Thyroid gland (tissue), 4 donors: ENCODE results near the gene L2HGDH. TPM values are rescaled to one million over a fixed set of nuclear protein-coding genes. Genes with fewer than 3 reads are reported as not detected.
A peak's percentile ranks its signal among the peaks of the same experiment; 100 is the strongest.

Experiments
- DNase-seq, 2 donors: peaks; one replicate each; pipeline ENCODE4 v3.0.0-alpha.2; 2019
- H3K27ac ChIP-seq, 3 donors: fragments of 200-600 bp; sonication (generic); 1 replicate in 2 of 3; 2 replicates in 1 of 3; pipeline ENCODE4 v1.5.1; 2016 to 2019; ENCODE audit warnings: mild to moderate bottlenecking in 1 of 3, moderate library complexity in 1 of 3
- H3K27me3 ChIP-seq: fragments of 200-600 bp; sonication (generic); one replicate; pipeline ENCODE4 v1.5.1; 2019
- H3K36me3 ChIP-seq, 2 donors: fragments of 200-600 bp; sonication (generic); one replicate each; pipeline ENCODE4 v1.5.1; 2016 to 2019
- H3K4me1 ChIP-seq, 2 donors: fragments of 200-600 bp; sonication (generic); one replicate each; pipeline ENCODE4 v1.5.1; 2017 to 2019
- H3K4me3 ChIP-seq, 3 donors: fragments of 200-600 bp; sonication (generic); replicated peaks in 1 of 3; 1 replicate in 2 of 3; 2 replicates in 1 of 3; pipeline ENCODE4 v1.5.1; 2016; ENCODE audit warnings: mild to moderate bottlenecking in 1 of 3
- H3K9me3 ChIP-seq: fragments of 200-600 bp; sonication (generic); one replicate; pipeline ENCODE4 v1.5.1; 2017
- POLR2A ChIP-seq, 2 donors: fragments of 450-650 bp; IDR thresholded peaks; one replicate each; pipeline ENCODE4 v1.6.1; 2017; ENCODE audit warnings: antibody characterized with exemption in 2 of 2, mild to moderate bottlenecking in 2 of 2, moderate library complexity in 1 of 2
- WGBS, 2 donors: methylation state at CpG; one replicate each; pipeline ENCODE4 v1.1.5; 2017; 5-methylcytosine and 5-hydroxymethylcytosine counted together
- intact Hi-C: fragments of 100-400 bp; cut with DNase I; formaldehyde crosslinking; loops from one replicate; pipeline ENCODE4 v1.15.1; 2023
- total RNA-seq, 4 donors: library from RNA; depleted of rRNA; stranded (reverse); fragments of >200 nt; gene quantifications; one replicate each; pipeline ENCODE4 v1.2.3, GENCODE V29; 2016
- TF ChIP-seq, protein P1 (sequence below), 6 experiments: fragments of 200-600 bp in 3 of 6; fragments of 450-650 bp in 3 of 6; sonication (generic) in 3 of 6; IDR thresholded peaks; one replicate each; pipeline ENCODE4 v1.5.1; 2016 to 2019; ENCODE audit warnings: antibody characterized with exemption in 6 of 6, mild to moderate bottlenecking in 2 of 6, inconsistent platforms in 1 of 6, moderate library complexity in 1 of 6

L2HGDH gene
- total RNA-seq, 4 donors from 2014 or later, result 8.7 to 10.9 (median 9.7) TPM

DNA sequence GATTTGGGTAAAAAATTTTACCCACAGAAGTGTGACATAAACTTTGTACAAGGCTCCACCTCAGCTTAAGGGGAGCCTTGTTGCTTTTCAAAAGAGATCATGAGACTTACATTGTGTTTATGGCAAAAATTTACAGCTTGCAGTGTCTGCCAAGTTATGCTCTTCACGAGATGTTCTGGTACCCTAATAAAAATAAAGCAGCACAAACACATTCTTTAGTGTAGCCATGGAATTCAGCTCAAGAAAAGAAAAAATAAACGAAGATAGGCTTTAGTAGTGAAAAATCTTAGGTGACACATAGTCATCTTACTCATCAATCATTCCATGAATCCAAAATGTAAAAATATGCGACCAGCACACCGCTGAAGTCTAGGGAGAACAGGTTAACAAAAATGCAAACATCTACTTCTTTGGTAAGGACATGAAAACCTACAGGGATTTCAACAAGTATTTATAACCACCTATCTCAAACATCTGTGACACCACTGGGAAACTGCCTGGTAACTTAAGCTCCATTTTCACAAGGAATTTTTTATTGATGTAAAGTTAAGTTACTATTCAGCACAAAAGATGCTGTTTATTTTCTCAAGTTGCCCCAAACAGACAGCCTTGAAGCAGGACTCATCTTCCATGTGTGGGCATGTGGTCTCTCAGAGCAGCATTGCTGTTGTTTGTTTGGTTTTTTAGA, 33.0 kb upstream of the L2HGDH start:
- WGBS, 2 donors, result 45% methylated on average over 4 of the region's 4 CpGs
- Histone ChIP-seq H3K27me3 (no peaks in the 10 kb centered on the region), H3K27ac (peak overlapping the region; percentile 43 to 71 (median 48)), H3K4me3 (no peak overlapping the region), H3K36me3 (no peaks in the 10 kb centered on the region), H3K9me3 (no peaks in the 10 kb centered on the region), H3K4me1 (peaks cover 34 to 43% of the 10 kb centered on the region in 2 donors)
- intact Hi-C loops, result loop anchor here (10.0 kb wide), 1 partner anchor 50 kb away; the partner anchor contains the start of gene CDKL1
- no peak for DNase-seq
- TF ChIP-seq POLR2A (IDR thresholded peaks at IDR 0.05), result no peak
- TF ChIP-seq, protein P1, sequence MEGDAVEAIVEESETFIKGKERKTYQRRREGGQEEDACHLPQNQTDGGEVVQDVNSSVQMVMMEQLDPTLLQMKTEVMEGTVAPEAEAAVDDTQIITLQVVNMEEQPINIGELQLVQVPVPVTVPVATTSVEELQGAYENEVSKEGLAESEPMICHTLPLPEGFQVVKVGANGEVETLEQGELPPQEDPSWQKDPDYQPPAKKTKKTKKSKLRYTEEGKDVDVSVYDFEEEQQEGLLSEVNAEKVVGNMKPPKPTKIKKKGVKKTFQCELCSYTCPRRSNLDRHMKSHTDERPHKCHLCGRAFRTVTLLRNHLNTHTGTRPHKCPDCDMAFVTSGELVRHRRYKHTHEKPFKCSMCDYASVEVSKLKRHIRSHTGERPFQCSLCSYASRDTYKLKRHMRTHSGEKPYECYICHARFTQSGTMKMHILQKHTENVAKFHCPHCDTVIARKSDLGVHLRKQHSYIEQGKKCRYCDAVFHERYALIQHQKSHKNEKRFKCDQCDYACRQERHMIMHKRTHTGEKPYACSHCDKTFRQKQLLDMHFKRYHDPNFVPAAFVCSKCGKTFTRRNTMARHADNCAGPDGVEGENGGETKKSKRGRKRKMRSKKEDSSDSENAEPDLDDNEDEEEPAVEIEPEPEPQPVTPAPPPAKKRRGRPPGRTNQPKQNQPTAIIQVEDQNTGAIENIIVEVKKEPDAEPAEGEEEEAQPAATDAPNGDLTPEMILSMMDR (IDR thresholded peaks at IDR 0.05), result no peak

- Histone ChIP-seq H3K27ac (peak overlapping the region; percentile 43 to 71 (median 48)), H3K27me3 (no peaks in the 10 kb centered on the region)
Measured at GRCh38 chr14:50344116-50344775, 32.2 kb upstream of the L2HGDH start.

GRCh38 chr14:50343434-50343833, 31.4 kb upstream of the L2HGDH start:
- peak overlapping the region in 2 of 3 donors; percentile 35 to 71 for H3K27ac ChIP-seq
- 79 to 83% methylated on average over 1 of the region's 1 CpG for WGBS, 2 donors

More at GRCh38 chr14:50344116-50344775, 32.2 kb upstream of the L2HGDH start:
- Histone ChIP-seq H3K36me3 (no peaks in the 10 kb centered on the region), H3K4me1 (peaks cover 34 to 43% of the 10 kb centered on the region in 2 donors), H3K4me3 (no peak overlapping the region), H3K9me3 (no peaks in the 10 kb centered on the region)
- DNase-seq, result no peak
- TF ChIP-seq POLR2A (IDR thresholded peaks at IDR 0.05), result no peak
- TF ChIP-seq, protein P1 (IDR thresholded peaks at IDR 0.05), result no peak
- intact Hi-C loops, result loop anchor here (10.0 kb wide), 1 partner anchor 51 kb away; the partner anchor contains the start of gene CDKL1
- 93% methylated on average over 7 of the region's 7 CpGs for WGBS, 2 donors

GRCh38 chr14:50342221-50343078, 30.4 kb upstream of the L2HGDH start:
- no peaks in the 10 kb centered on the region for H3K9me3 ChIP-seq
- H3K27ac ChIP-seq, result peak overlapping the region; percentile 39 to 71 (median 56)
- no peaks in the 10 kb centered on the region for H3K27me3 ChIP-seq
- DNase-seq, result peak; percentile 64 to 75
- intact Hi-C loops, result loop anchor here (10.0 kb wide), 1 partner anchor 52 kb away; the partner anchor contains the start of gene CDKL1
- H3K36me3 ChIP-seq, result no peaks in the 10 kb centered on the region
- no peak overlapping the region for H3K4me3 ChIP-seq
- no peak for TF ChIP-seq POLR2A (IDR thresholded peaks at IDR 0.05)
- TF ChIP-seq, protein P1 (IDR thresholded peaks at IDR 0.05), result peak in 4 of 6 experiments; percentile 43 to 57 (median 46)
- peaks cover 30 to 38% of the 10 kb centered on the region in 2 donors for H3K4me1 ChIP-seq
- WGBS, 2 donors, result 11 to 14% methylated on average over 8 of the region's 8 CpGs

More at GRCh38 chr14:50343434-50343833, 31.4 kb upstream of the L2HGDH start:
- TF ChIP-seq, protein P1 (IDR thresholded peaks at IDR 0.05), result no peak
- no peak for TF ChIP-seq POLR2A (IDR thresholded peaks at IDR 0.05)
- intact Hi-C loops, result loop anchor here (10.0 kb wide), 1 partner anchor 51 kb away; the partner anchor contains the start of gene CDKL1
- H3K4me3 ChIP-seq, result no peak overlapping the region
- no peaks in the 10 kb centered on the region for H3K27me3 ChIP-seq
- no peak for DNase-seq
- H3K36me3 ChIP-seq, result no peaks in the 10 kb centered on the region
- peaks cover 34 to 43% of the 10 kb centered on the region in 2 donors for H3K4me1 ChIP-seq
- no peaks in the 10 kb centered on the region for H3K9me3 ChIP-seq
